NCI-H774 (cell line): Measurements from ENCODE around the gene LRRTM4.
"Not testable (repeated sequence)": the region's sequence is repeated elsewhere in the genome, so short reads cannot be mapped to it uniquely, and the experiment has no call there.

ENCODE experiments used
- DNase-seq: peaks from one replicate; lab custom pipeline; 2025; lab: John Stamatoyannopoulos, UW

The LRRTM4 gene

DNA sequence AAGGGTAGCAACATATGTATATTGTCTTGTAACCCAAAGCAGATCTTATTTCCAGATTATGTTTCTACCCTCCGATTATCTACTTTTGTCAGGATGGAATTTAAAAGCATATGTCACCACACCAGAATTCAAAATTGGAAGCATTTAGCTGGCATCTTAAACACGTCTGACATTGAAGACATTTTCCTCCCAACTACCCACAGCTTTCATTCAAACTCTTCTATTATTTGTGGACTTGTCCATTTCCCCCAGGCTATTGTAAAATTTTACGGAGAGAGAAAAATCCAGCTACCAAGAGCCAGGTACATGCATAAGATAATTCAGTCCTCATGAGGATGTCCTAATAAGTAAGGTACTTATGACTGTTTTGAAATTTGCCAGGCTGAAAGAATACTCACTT lies 659.3 kb downstream of the LRRTM4 start:
- no peak for DNase-seq

DNA sequence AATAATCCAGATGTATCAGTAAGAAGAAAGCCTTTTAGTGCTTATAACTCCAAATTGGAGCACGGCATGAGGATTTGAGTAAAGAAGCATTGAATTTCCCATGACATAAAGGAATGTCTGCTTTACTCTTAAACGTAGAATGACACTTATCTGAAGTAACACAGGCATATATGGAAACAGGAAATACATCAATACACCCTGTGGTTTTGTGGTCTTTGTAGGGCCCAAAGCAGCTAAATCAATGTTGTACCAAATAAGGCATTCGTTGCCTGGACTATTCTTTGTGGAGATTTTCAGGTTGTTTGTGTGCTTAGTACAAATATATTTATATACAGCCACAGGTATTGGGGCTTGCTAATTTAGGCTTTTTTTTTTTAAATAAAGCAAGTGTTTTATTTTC lies 660.5 kb downstream of the LRRTM4 start:
- no peak for DNase-seq

GRCh38 chr2:76851000-76851399 lies 671.2 kb downstream of the LRRTM4 start:
- DNase-seq: no peak

DNA sequence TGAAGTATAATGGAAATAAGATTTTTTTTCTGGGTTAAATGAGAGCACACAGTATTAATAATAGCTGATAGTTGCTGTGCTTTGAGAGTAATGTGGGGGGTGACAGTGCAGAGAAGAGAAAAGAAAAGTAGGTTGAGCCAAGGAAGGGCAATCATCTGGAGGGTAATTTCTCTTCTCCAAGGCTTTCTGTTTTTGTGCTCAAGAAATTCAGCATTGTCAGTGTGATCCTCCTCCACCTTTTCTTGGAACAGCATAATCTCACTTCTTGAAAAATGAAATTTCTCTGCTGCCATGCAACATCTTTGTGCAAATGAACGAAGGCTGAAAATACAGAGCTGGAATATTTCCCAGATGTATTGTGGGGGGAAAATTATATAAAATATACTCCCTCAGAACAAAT lies 673.1 kb downstream of the LRRTM4 start:
- no peak for DNase-seq

DNA sequence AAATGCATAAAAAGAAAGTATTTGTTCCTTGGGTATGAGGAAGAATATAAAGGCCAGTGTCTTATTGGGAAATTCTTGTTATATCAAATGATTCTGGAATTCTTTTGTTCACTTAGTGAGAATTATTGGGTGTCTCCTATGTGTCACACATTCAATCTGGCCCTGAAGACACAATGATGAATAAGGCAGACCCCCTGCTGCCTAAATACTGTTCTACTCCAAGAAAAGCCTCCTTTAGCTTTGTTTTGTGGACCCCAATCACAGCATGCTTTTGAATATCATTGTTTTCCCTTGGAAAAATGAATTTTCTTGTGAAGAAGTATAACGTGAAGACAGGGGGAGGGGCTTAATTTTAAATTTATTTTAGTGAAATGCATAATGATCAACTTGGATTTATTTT lies 682.4 kb downstream of the LRRTM4 start:
- no peak for DNase-seq

GRCh38 chr2:76829374-76830234 lies 692.6 kb downstream of the LRRTM4 start:
- no peak for DNase-seq

GRCh38 chr2:76826691-76827090 lies 695.5 kb downstream of the LRRTM4 start:
- no peak for DNase-seq

GRCh38 chr2:76825140-76825970 lies 696.8 kb downstream of the LRRTM4 start:
- no peak for DNase-seq

DNA sequence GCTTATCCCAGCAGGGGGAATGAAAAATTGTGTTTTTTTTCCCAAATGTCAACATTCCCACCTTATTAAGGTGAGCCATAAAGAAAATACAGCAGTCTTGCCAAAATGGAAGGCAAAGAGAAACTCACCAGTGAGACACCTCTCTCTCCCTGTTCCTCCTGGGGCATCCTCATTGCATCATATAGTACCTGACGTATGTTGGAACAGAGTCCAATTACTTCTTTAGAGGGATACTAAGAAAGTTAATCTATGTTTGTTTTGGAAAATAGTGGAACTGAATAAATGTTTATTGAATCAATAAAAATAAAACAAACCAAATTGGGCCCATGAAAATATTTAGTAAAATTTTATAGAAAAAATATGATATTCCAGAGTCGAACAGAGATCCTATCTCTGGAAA lies 700.4 kb downstream of the LRRTM4 start:
- DNase-seq: no peak

DNA sequence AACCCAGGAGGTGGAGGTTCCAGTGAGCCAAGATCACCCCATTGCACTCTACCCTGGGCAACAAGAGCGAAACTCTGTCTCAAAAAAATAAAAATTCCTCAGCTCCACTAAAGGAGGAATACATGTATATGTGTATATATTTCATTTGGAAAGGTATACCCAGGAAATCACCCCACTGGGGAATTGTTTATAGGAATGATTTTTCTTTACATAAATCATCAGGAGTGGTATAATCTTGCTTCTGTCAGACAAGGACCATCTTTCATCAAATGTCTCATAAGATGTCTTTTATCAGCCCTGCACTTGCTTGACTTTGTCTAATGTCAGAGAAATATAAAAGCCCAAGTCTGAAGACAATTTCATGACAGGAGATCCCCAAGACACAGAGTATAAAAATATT lies 709.1 kb downstream of the LRRTM4 start:
- no peak for DNase-seq

DNA sequence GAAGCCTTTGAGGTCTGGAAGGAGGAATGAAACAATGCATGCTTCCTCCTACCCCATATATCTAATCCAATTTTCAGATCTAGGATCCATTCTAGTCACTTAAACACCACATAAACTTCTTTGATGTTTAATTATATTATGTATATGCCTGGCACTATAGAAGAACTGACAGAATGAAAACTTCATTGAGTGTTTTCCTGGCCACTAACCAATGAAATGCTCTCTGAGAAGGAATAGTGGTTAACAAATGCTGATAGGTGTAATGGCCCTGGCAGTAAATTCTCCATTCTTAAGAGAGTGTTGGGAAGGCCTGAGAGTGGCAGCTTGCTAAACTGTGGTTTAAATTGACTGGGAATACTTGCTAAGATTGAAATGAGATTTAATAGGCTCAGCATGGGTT lies 710.0 kb downstream of the LRRTM4 start:
- no peak for DNase-seq

DNA sequence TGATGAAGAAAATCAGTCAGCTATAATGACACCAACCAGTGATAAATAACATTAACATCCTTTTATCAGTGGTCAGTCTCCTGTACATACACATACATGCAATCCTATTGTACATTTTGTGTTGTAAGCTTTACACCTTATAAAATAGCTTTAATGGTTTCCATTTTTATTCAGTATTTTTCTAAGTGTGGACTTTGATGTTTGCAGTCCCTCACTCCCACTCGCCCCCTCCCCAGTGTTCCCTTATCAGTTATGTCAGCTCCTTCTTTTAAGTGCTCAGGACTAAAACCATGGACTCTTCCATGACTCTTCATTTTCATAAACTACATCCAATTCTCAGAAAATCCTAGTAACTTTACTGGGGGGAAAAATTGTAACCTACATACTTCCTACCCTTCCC lies 713.0 kb downstream of the LRRTM4 start:
- no peak for DNase-seq

DNA sequence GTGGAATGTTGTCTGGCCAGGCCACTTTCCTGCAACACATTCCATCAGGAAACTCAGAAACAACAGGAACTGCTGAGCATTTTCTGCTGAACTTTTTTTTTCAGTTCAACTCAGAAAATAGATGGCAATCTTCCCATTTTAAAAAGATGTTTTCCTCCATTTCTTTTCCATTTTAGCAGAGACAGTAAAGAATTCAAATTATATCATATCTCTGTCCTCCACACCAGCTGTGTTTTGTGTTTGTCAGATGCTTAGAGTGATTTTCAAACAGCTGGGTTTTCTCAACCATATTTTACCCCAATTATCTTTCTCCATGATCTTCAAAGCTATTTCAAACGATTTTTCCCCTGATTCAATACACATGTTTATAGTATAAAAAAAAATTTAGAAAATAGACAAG lies 713.4 kb downstream of the LRRTM4 start:
- DNase-seq: no peak

GRCh38 chr2:76793647-76794334 lies 728.4 kb downstream of the LRRTM4 start:
- DNase-seq: no peak

GRCh38 chr2:76781313-76781712 lies 740.9 kb downstream of the LRRTM4 start:
- DNase-seq: not testable (repeated sequence)

- DNase-seq: no peak
These were observed 758.9 kb downstream of the LRRTM4 start for GRCh38 chr2:76763276-76763675.

GRCh38 chr2:76760367-76760704 lies 761.8 kb downstream of the LRRTM4 start:
- DNase-seq: no peak

GRCh38 chr2:76759634-76760366 lies 762.4 kb downstream of the LRRTM4 start:
- DNase-seq: no peak

DNA sequence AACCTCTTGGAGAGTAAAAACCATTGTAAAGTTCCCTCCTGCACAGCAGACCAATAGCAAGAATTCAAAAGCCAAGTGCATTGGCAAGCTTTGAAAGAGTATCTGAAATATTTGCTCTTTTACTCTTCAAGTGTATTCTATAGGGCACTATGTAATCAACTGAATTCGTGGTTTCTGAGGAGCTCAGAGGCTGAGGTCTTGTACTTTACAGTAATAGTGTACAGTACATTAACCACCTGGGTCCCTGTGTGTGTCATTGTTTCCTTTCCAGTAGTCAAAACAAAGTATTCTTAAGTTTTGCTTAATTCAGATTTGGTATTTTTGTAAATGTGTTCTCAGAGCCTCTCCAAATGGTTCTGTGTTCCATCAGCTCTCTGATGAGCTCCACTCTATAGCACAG lies 769.7 kb downstream of the LRRTM4 start:
- peak; percentile 7 for DNase-seq

DNA sequence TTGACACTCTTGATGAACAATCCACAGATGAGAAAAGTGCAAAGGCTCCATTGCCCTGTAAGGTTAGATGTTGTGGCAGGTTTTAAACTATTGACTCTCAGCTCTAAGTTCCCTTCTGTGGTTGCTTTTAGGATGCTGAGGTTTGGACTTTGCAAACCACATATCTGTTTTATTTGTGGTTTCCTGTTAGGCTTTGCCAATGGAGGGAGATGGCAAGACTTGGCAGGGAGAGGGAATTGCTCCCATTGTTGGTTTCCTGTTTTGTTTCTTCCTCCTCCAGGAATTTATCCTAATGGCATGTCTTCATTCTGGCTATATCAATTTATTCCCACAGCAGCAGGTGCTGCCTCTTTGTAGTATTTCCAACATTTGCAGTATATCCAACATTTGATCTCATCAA lies 772.3 kb downstream of the LRRTM4 start:
- DNase-seq: no peak

DNA sequence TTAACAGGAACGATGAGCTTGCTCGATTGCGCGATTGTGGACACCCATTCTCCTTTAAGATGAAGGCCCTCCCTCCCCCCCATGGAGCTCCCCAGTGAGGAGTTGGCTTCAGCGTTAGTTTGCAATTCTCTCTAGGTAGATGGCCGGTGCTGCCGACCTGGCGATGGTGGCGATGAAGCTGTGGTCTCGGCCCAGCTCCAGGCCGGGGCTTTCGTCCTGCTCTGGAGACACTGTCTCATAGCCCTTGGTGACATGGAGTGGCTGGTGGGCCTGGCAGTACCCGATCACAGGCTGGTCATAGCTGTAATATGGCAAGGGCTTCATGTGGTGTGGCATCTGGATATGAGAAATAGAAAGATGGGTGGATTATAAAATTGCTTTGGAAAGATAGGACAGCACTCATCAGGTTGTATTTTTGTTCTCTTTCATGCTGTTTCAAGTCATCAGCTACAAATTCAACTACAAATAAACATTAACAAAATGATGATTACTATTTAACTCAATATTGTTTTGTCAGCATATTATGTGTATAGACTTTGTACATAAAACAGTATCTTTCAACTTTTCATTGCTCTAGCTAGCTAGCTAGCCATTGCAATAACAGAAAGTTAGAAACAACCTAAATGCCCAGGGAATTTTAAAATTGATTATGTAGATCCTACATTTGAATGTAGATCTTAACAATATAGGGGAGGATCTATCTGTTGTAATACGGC lies 773.4 kb downstream of the LRRTM4 start:
- DNase-seq: no peak
